DND-41 (cell line): ENCODE results near the gene ASH1L.

ENCODE experiments used
- ATAC-seq: fragments of 200-7000 bp; cut with Tn5 transposase; 3 replicates; pipeline ENCODE4 v1.9.1; 2021; ENCODE audit warnings: low read depth; ENCODE audit not compliant: insufficient read depth
- DNase-seq: peaks from one replicate; pipeline ENCODE4 v3.0.0-alpha.2; 2020
- H2AFZ ChIP-seq: 2 replicates; pipeline ENCODE4 v1.6.0; 2012; ENCODE audit warnings: low read depth, low read length
- H3K27ac ChIP-seq: 2 replicates; pipeline ENCODE4 v1.5.1; 2012; ENCODE audit warnings: low read length, inconsistent platforms
- H3K27me3 ChIP-seq: fragments of 200-600 bp; sonication (generic); 2 replicates; pipeline ENCODE4 v1.6.0; 2012; ENCODE audit warnings: low read length, mild to moderate bottlenecking, inconsistent platforms; ENCODE audit not compliant: insufficient read depth, poor library complexity
- H3K36me3 ChIP-seq: 2 replicates; pipeline ENCODE4 v1.5.1; 2012; ENCODE audit warnings: low read length, inconsistent platforms; ENCODE audit not compliant: insufficient read depth
- H3K4me1 ChIP-seq: 2 replicates; pipeline ENCODE4 v1.5.1; 2012; ENCODE audit warnings: mild to moderate bottlenecking, low read length; ENCODE audit not compliant: insufficient read depth
- H3K4me2 ChIP-seq: 2 replicates; pipeline ENCODE4 v1.6.0; 2012; ENCODE audit warnings: mild to moderate bottlenecking, moderate library complexity, low read length, inconsistent platforms; ENCODE audit not compliant: insufficient read depth
- H3K4me3 ChIP-seq, 2 experiments: fragments of 200-600 bp in 1 of 2; shearing (Covaris generic) in 1 of 2; 2 replicates each; pipeline ENCODE4 v1.5.1; 2012 to 2016; ENCODE audit warnings: inconsistent platforms in 2 of 2, low read length in 2 of 2, mild to moderate bottlenecking in 2 of 2, low read depth in 1 of 2, moderate library complexity in 1 of 2
- H3K79me2 ChIP-seq: 2 replicates; pipeline ENCODE4 v1.6.0; 2012; ENCODE audit warnings: low read length, inconsistent platforms; ENCODE audit not compliant: insufficient read depth
- H3K9ac ChIP-seq: 2 replicates; pipeline ENCODE4 v1.6.0; 2012; ENCODE audit warnings: low read depth, mild to moderate bottlenecking, inconsistent platforms, low read length, moderate library complexity
- H3K9me3 ChIP-seq: 2 replicates; pipeline ENCODE4 v1.5.1; 2012; ENCODE audit warnings: low read length, moderate library complexity, mild to moderate bottlenecking, inconsistent platforms; ENCODE audit not compliant: insufficient read depth, severe bottlenecking
- H4K20me1 ChIP-seq: 2 replicates; pipeline ENCODE4 v1.6.0; 2012; ENCODE audit warnings: low read length; ENCODE audit not compliant: insufficient read depth
- CTCF ChIP-seq: IDR thresholded peaks from 2 replicates; pipeline ENCODE4 v1.5.1; 2012; ENCODE audit warnings: borderline replicate concordance, low read length, moderate library complexity, mild to moderate bottlenecking; ENCODE audit not compliant: poor library complexity, severe bottlenecking; ENCODE audit errors: extremely low read depth
- EZH2 ChIP-seq: IDR thresholded peaks from 3 replicates; pipeline ENCODE4 v1.6.1; 2012; ENCODE audit warnings: borderline replicate concordance, low read depth, mild to moderate bottlenecking, moderate library complexity, low read length, inconsistent platforms; ENCODE audit not compliant: severe bottlenecking

ASH1L gene

GRCh38 chr1:155478270-155478852 is 84.2 kb downstream of the ASH1L start:
- Histone ChIP-seq H3K36me3 (peaks cover 69% of the 10 kb centered on the region), H3K79me2 (peaks cover 46% of the 10 kb centered on the region)

GRCh38 chr1:155474146-155474545 is 88.5 kb downstream of the ASH1L start:
- no peak for DNase-seq
- no peak for TF ChIP-seq EZH2
- H3K4me2 ChIP-seq = no peak overlapping the region
- no peak for ATAC-seq
- no peak overlapping the region for H2AFZ ChIP-seq
- H3K9me3 ChIP-seq = peaks cover 12% of the 10 kb centered on the region
- no peaks in the 10 kb centered on the region for H3K4me1 ChIP-seq
- H3K36me3 ChIP-seq = peaks cover 52% of the 10 kb centered on the region
- H3K9ac ChIP-seq = no peak overlapping the region
- no peak overlapping the region for H3K27ac ChIP-seq
- H3K79me2 ChIP-seq = peaks cover 58% of the 10 kb centered on the region
- no peaks in the 10 kb centered on the region for H3K27me3 ChIP-seq
- no peak overlapping the region for H3K4me3 ChIP-seq
- H4K20me1 ChIP-seq = peaks cover 9% of the 10 kb centered on the region; the same call in 1 of the 2 replicates

More at GRCh38 chr1:155478270-155478852, 84.2 kb downstream of the ASH1L start:
- H3K4me3 ChIP-seq = no peak overlapping the region
- H3K27ac ChIP-seq = no peak overlapping the region
- H3K4me2 ChIP-seq = no peak overlapping the region
- peaks cover 5% of the 10 kb centered on the region; the same call in 1 of the 2 replicates for H4K20me1 ChIP-seq
- ATAC-seq = no peak
- no peak overlapping the region for H2AFZ ChIP-seq
- no peaks in the 10 kb centered on the region for H3K9me3 ChIP-seq
- H3K9ac ChIP-seq = no peak overlapping the region
- no peaks in the 10 kb centered on the region for H3K27me3 ChIP-seq
- no peak for DNase-seq
- TF ChIP-seq CTCF = no peak
- no peak for TF ChIP-seq EZH2
- no peaks in the 10 kb centered on the region for H3K4me1 ChIP-seq

GRCh38 chr1:155473151-155473821 is 89.3 kb downstream of the ASH1L start:
- no peak overlapping the region for H3K4me2 ChIP-seq
- H3K4me3 ChIP-seq = no peak overlapping the region
- no peak overlapping the region for H2AFZ ChIP-seq
- H4K20me1 ChIP-seq = peaks cover 6% of the 10 kb centered on the region; the same call in 1 of the 2 replicates
- H3K79me2 ChIP-seq = peaks cover 61% of the 10 kb centered on the region
- H3K36me3 ChIP-seq = peaks cover 43% of the 10 kb centered on the region
- H3K27me3 ChIP-seq = no peaks in the 10 kb centered on the region
- TF ChIP-seq CTCF (no peak), EZH2 (no peak)
- H3K9me3 ChIP-seq = peaks cover 12% of the 10 kb centered on the region
- DNase-seq (no peak), ATAC-seq (no peak)
- H3K9ac ChIP-seq = no peak overlapping the region
- H3K27ac ChIP-seq = no peak overlapping the region
- no peaks in the 10 kb centered on the region for H3K4me1 ChIP-seq

- H2AFZ ChIP-seq = no peak overlapping the region
- no peaks in the 10 kb centered on the region for H3K27me3 ChIP-seq
- 0 out of 2 replicates have a peak, but pooled peaks cover 5% of the 10 kb centered on the region for H4K20me1 ChIP-seq
- no peak overlapping the region for H3K27ac ChIP-seq
- no peak overlapping the region for H3K9ac ChIP-seq
- no peak overlapping the region for H3K4me3 ChIP-seq
- peaks cover 36% of the 10 kb centered on the region; the same call in 1 of the 2 replicates for H3K36me3 ChIP-seq
- no peaks in the 10 kb centered on the region for H3K4me1 ChIP-seq
- DNase-seq (no peak), ATAC-seq (no peak)
- H3K79me2 ChIP-seq = peaks cover 64% of the 10 kb centered on the region
- no peak overlapping the region for H3K4me2 ChIP-seq
- peaks cover 12% of the 10 kb centered on the region for H3K9me3 ChIP-seq
- no peak for TF ChIP-seq EZH2
- TF ChIP-seq CTCF = no peak
Measured at GRCh38 chr1:155472491-155473083, 90.0 kb downstream of the ASH1L start.
